OCI-LY7 (cell line): ENCODE measurements around the gene RECK.

Experiments
- EZH2phosphoT487 ChIP-seq: fragments of 200-600 bp; sonication (generic); IDR thresholded peaks from 2 replicates; pipeline ENCODE4 v1.6.1; 2018; ENCODE audit warnings: low read depth, borderline replicate concordance, mild to moderate bottlenecking, mixed run types, antibody characterized with exemption, low read length, moderate library complexity, mixed read lengths
- TF ChIP-seq, protein P1 (sequence below): fragments of 200-600 bp; sonication (generic); conservative IDR thresholded peaks from 2 replicates; pipeline ENCODE4 v1.5.1; 2014; ENCODE audit warnings: mild to moderate bottlenecking, antibody characterized with exemption, low read length, moderate library complexity, mixed read lengths

GRCh38 chr9:36118201-36118600 lies 81.5 kb downstream of the RECK start:
- TF ChIP-seq, protein P1, sequence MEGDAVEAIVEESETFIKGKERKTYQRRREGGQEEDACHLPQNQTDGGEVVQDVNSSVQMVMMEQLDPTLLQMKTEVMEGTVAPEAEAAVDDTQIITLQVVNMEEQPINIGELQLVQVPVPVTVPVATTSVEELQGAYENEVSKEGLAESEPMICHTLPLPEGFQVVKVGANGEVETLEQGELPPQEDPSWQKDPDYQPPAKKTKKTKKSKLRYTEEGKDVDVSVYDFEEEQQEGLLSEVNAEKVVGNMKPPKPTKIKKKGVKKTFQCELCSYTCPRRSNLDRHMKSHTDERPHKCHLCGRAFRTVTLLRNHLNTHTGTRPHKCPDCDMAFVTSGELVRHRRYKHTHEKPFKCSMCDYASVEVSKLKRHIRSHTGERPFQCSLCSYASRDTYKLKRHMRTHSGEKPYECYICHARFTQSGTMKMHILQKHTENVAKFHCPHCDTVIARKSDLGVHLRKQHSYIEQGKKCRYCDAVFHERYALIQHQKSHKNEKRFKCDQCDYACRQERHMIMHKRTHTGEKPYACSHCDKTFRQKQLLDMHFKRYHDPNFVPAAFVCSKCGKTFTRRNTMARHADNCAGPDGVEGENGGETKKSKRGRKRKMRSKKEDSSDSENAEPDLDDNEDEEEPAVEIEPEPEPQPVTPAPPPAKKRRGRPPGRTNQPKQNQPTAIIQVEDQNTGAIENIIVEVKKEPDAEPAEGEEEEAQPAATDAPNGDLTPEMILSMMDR: no peak
- TF ChIP-seq EZH2phosphoT487: no peak
